ENCODE measurements around the gene NPB.

NPB gene

DNA sequence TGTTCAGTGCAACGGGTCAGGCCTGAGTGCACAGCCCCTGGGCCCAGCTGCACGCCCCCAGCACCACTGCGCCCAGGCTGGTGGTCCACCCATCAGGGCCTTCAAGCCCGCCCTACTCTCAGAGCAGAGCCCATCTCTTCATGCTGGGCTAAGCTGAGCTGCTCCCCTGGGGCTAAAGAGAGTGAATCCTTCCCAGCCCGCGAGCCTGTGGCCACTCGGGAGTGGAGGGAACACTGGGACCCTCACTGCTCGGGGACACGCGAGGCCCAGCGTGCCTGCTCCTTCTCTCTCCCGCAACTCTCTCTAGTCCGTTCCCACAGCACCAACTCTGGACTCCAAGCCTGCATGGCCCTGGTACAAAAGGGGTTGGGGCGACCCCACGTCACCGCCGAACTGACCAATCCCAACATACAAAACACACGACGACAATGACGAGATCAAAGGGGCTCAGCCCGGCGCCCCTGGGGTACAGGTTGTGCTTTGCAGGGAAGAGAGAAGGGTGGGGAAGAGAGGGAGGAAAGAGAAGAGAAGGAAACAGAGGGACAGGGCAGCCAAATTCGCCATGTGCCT, 20.0 kb downstream of the NPB start:
- Mint-ChIP-seq H3K9me3 (no peaks in the 10 kb centered on the region), H3K36me3 (peaks cover 19% of the 10 kb centered on the region), H3K27ac (no peak overlapping the region), H3K27me3 (no peaks in the 10 kb centered on the region), H3K4me1 (peaks cover 53% of the 10 kb centered on the region), H3K4me3 (no peak overlapping the region)
- no peak for ATAC-seq

DNA sequence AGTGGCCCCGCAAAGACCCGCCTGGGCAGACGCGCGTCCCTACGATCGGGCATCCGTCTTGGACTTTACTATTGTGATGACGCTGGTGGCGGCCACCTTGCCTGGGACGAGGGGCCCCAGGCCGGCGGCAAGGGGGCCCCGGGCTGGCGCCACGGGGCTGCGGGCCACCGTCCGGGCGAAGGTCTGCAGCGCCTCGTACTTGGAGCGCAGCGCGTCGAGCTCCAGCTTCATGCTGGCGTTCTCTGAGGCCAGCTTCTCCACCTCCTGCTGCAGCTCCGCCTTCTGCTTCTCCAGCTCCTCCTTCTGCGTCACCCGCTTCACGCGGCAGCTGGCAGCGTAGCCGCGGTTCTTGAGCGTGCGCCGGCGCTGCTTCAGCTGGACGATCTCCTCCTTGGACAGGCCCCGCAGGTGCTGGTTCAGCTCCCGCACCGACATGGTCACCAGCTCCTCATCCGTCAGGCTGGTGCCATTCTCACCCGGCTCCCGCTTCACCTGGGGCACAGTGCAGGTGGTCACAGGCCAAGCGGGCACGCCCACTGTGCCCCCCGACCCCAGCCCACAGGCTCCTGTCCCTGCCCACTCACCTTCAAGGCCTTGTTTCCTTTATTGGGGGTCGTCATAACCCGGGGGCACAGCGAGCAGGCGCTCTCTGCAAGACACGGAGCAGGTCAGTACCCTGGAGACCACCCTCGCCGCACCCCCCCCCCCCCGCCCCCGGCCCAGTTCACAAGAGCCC, 20.7 kb downstream of the NPB start:
- Mint-ChIP-seq H3K27me3 (no peaks in the 10 kb centered on the region), H3K36me3 (peaks cover 19% of the 10 kb centered on the region), H3K4me3 (no peak overlapping the region), H3K4me1 (peaks cover 47% of the 10 kb centered on the region), H3K27ac (peak overlapping the region; percentile 44), H3K9me3 (no peaks in the 10 kb centered on the region)
- no peak for ATAC-seq

DNA sequence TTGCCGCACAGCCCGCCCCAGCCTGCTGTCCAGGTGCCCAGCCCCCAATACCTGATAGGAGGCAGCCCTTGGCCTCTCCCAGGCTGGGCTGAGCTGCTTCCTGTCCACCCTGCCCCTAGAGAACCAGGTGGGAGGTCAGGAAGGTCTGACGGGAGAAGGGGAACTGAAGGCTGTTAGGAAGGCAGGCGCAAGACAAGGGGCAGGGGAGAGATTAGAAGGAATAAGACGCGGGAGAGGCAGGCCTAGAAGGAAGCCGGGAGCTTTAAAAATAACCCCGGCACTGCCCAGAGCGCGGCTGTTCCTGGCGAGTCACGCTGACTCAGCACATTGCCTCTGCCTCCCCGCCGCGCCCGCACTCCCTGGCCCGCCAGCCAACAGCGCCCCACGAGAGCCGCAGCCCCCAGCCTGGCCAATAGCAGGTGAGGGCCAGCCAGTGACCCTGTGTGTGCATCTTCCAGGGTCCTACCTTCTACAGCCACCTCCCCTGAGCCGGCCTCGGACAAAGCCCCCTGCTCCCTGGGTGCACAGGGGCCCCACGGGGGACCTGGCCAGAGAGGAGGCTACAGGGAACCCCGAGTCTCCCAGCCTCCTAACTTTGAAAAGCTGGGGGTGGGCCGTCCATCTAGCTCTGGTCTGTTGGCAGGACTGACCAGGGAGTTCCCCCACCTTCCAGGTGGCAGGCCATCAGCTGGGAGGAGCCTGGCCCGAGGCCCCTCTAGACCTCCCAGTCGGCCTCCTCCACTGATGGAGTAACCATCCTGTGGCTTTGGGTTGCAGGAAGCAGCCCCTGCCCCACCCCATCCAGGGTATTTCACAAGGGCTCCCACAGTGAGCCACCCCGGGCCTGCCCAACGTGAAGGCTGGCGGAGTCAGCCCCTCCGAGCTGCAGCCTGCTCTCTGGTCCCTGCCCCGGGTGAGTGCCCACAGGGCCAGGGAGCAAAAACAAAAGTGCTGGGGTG, 21.5 kb downstream of the NPB start:
- peaks cover 39% of the 10 kb centered on the region for H3K4me1 Mint-ChIP-seq
- no peaks in the 10 kb centered on the region for H3K9me3 Mint-ChIP-seq
- H3K27me3 Mint-ChIP-seq, result peaks cover under 1% of the 10 kb centered on the region
- H3K27ac Mint-ChIP-seq, result peak overlapping the region; percentile 44
- H3K36me3 Mint-ChIP-seq, result peaks cover 19% of the 10 kb centered on the region
- peak overlapping the region; percentile 59 for H3K4me3 Mint-ChIP-seq
- ATAC-seq, result no peak

DNA sequence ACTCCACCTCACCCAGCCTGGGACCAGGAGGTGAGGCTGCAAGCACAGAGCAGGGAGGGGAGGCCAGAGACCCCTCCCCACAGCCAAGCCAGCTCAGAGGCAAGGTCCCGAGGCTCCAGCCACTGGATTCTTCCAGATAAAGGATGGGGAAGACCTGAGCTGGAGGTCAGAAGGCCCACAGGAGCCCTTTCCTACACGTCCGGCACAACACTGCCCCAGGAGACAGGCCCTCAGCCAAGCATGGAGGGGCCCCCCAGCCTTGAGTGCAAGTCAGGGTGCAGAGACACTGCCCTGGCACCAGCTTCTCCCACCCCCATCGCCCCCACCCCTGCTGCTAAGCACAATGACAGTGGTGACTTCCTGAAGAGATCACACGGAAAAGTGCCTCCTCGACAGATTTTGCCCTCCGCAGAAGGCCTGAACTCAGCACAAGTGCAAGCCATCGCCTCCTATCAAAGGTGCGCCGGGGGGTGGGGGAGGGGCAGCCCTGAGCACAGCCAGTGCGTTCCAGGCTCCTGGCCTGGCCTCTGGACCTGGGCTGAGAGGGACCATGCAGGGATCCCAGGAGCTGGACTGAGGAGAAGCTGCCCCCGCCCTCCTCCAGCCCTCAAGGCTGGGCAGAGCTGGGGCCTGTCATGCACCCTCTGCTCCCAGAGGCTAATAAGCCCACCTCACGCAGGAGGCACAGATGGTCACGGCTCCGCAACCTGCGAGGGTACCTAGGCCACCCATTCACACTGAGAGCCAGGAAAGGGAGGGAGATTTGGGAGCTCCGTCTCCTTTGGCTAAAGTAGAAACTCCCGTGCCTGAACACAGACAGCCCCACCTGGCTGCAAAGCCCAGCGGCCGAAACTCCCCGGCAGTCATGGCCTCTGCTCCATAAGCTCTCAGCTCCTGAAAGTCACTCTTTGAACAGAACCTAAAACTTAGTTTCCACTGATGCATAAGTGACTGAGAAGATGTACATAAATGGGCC, 22.8 kb downstream of the NPB start:
- Mint-ChIP-seq H3K27me3 (peaks cover 13% of the 10 kb centered on the region), H3K4me1 (peaks cover 31% of the 10 kb centered on the region), H3K27ac (no peak overlapping the region), H3K4me3 (peak overlapping the region; percentile 92), H3K9me3 (no peaks in the 10 kb centered on the region), H3K36me3 (peaks cover 15% of the 10 kb centered on the region)
- ATAC-seq, result no peak

GRCh38 chr17:81925860-81926450, 23.9 kb downstream of the NPB start:
- H3K27ac Mint-ChIP-seq, result peak overlapping the region; percentile 87
- H3K4me1 Mint-ChIP-seq, result peaks cover 36% of the 10 kb centered on the region
- peak overlapping the region; percentile 92 for H3K4me3 Mint-ChIP-seq
- H3K27me3 Mint-ChIP-seq, result peaks cover 24% of the 10 kb centered on the region
- no peak for ATAC-seq
- no peaks in the 10 kb centered on the region for H3K9me3 Mint-ChIP-seq
- peaks cover 15% of the 10 kb centered on the region for H3K36me3 Mint-ChIP-seq

DNA sequence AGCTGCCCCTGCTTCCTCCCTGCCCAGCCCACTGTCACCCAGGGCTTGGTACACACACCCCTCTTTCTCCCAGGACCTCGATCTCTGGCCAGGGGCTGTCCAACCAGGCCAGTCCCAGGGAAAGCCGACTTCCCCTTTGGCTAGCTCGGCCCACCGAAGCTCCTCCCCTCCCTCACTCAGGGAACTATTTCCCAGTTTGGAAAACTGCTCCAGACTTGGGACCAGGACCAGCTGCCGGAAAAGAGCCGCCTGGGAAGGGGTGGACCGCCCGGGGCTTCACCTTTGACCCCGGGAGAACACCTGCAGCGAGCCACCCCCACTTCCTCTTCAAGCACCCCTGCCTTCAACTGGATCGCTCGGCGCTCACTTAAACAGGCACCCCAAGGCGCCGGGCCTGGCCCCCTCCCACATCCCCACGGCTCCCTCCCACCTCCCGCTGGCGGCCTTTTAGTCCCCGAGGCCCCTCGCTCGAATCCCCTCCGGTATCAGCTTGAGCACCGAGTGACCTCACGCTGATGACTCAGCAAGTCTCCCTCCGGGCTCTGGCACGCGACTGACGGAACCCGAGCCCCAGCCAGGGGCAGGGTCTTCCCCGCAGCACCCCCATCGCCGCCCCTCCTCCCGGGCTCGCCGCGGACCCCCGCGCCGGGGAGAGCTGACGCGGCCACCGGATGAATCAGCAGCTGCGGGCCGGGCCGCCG, 24.6 kb downstream of the NPB start:
- Mint-ChIP-seq H3K27ac (peak overlapping the region; percentile 87), H3K4me1 (peaks cover 39% of the 10 kb centered on the region), H3K4me3 (peak overlapping the region; percentile 92), H3K36me3 (peaks cover 15% of the 10 kb centered on the region), H3K9me3 (no peaks in the 10 kb centered on the region), H3K27me3 (peaks cover 30% of the 10 kb centered on the region)
- ATAC-seq, result peak; percentile 65

- H3K4me1 Mint-ChIP-seq, result peaks cover 45% of the 10 kb centered on the region
- peaks cover 9% of the 10 kb centered on the region for H3K36me3 Mint-ChIP-seq
- peaks cover 36% of the 10 kb centered on the region for H3K27me3 Mint-ChIP-seq
- H3K27ac Mint-ChIP-seq, result peak overlapping the region; percentile 87
- peak; percentile 46 for ATAC-seq
- H3K4me3 Mint-ChIP-seq, result peak overlapping the region; percentile 64
- H3K9me3 Mint-ChIP-seq, result no peaks in the 10 kb centered on the region
These were observed 25.2 kb downstream of the NPB start for GRCh38 chr17:81927152-81927652.

GRCh38 chr17:81927653-81928543, 25.9 kb downstream of the NPB start, which contains the start of gene MAFG:
Gene MAFG, minus strand, starts transcription at chr17:81927735. Its CDS starts 4,550 bp downstream, at chr17:81923185.
- Mint-ChIP-seq H3K36me3 (peaks cover 3% of the 10 kb centered on the region), H3K9me3 (no peaks in the 10 kb centered on the region), H3K4me3 (peak within 1 kb of the TSS; percentile 92), H3K27ac (peak within 1 kb of the TSS; percentile 87), H3K27me3 (peaks cover 43% of the 10 kb centered on the region), H3K4me1 (peaks cover 43% of the 10 kb centered on the region)
- peak; percentile 79 for ATAC-seq

DNA sequence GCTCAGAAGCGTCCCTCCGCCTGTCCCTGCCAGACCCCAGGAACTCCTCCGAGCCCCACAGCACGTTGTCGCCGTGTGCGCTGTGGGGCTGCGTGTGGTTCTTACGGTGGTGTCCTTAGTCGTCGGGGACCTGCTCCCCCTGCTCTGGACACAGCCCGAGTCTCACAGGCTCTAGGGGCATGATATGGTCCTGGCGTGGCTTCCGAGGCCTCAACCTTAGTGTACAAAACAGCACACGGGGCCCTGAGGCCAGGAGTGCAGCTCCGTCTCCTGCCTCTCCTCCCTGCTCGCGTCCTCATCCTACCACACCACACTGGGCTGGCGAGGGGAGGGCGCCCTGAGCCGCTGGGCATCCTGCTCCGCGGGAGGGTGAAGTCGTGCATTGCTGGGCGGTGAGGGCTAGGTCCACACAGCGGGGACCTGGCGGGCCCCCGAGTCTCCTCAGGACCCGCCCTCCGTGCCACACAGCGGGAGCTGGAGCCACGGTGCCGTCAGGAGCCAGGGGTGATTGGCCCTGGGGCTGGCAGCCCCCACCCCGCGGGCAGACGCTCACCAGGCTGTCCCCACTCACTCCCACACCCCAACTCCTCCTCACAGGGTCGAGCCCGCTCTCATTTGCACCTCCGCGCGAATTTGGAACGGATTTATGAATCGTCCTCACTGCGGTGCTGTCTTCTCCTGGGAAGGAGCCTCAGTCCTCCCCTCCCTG, 26.7 kb downstream of the NPB start:
- Mint-ChIP-seq H3K4me1 (peaks cover 36% of the 10 kb centered on the region), H3K36me3 (peaks cover 2% of the 10 kb centered on the region), H3K4me3 (peak overlapping the region; percentile 38), H3K27ac (no peak overlapping the region), H3K9me3 (no peaks in the 10 kb centered on the region), H3K27me3 (peaks cover 46% of the 10 kb centered on the region)
- no peak for ATAC-seq

GRCh38 chr17:81929253-81930141, 27.5 kb downstream of the NPB start:
- no peak overlapping the region for H3K27ac Mint-ChIP-seq
- peaks cover 46% of the 10 kb centered on the region for H3K27me3 Mint-ChIP-seq
- peak overlapping the region; percentile 38 for H3K4me3 Mint-ChIP-seq
- H3K4me1 Mint-ChIP-seq, result peaks cover 29% of the 10 kb centered on the region
- peaks cover 6% of the 10 kb centered on the region for H3K36me3 Mint-ChIP-seq
- no peaks in the 10 kb centered on the region for H3K9me3 Mint-ChIP-seq
- no peak for ATAC-seq
